ENCODE data around the gene FRK. TPM values are rescaled to one million over a fixed set of nuclear protein-coding genes. Genes with fewer than 3 reads are reported as not detected.
A peak's percentile ranks its signal among the peaks of the same experiment; 100 is the strongest.
"Not testable (repeated sequence)": the region's sequence is repeated elsewhere in the genome, so short reads cannot be mapped to it uniquely, and the experiment has no call there.

The FRK gene
- total RNA-seq, 2 donors from 2014 or later = 1.4 to 2.9 TPM

DNA sequence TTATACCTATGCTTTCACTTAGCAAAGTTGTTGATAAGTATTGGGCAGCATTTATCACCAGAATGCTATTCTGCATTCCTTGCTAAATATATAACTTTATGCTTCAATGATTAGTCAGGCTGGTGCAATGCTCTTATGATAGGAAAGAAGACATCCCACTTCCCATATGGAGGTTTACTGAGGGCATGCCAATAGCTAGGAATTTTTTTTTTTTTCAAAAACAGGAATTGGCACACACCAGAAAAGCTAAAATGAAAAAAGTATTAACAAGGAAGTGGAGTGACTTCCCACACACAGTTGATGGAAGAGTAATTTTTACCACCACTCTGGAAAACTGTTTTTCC is 90.8 kb downstream of the FRK start:
- TF ChIP-seq, protein P1, sequence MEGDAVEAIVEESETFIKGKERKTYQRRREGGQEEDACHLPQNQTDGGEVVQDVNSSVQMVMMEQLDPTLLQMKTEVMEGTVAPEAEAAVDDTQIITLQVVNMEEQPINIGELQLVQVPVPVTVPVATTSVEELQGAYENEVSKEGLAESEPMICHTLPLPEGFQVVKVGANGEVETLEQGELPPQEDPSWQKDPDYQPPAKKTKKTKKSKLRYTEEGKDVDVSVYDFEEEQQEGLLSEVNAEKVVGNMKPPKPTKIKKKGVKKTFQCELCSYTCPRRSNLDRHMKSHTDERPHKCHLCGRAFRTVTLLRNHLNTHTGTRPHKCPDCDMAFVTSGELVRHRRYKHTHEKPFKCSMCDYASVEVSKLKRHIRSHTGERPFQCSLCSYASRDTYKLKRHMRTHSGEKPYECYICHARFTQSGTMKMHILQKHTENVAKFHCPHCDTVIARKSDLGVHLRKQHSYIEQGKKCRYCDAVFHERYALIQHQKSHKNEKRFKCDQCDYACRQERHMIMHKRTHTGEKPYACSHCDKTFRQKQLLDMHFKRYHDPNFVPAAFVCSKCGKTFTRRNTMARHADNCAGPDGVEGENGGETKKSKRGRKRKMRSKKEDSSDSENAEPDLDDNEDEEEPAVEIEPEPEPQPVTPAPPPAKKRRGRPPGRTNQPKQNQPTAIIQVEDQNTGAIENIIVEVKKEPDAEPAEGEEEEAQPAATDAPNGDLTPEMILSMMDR (conservative IDR thresholded peaks at IDR 0.05) = no peak
- Mint-ChIP-seq H3K36me3 (ENCODE audit: low read depth) (peaks cover 2% of the 10 kb centered on the region), H3K27ac (no peak overlapping the region), H3K9me3 (peaks cover 3% of the 10 kb centered on the region), H3K27me3 (ENCODE audit: insufficient read depth) (no peaks in the 10 kb centered on the region), H3K4me1 (peaks cover 7% of the 10 kb centered on the region), H3K4me3 (no peak overlapping the region)
- H3K9me3 ChIP-seq (ENCODE audit: control insufficient read depth, low read length) = no peaks in the 10 kb centered on the region
- no peak overlapping the region for H3K27ac ChIP-seq (ENCODE audit: low read depth, low read length)
- H3K27me3 ChIP-seq (ENCODE audit: control insufficient read depth, insufficient read depth, low read length, poor library complexity, severe bottlenecking) = no peaks in the 10 kb centered on the region
- no peak overlapping the region for H3K9ac ChIP-seq (ENCODE audit: extremely low read depth, low read length, poor library complexity, severe bottlenecking)
- no peaks in the 10 kb centered on the region for H3K4me1 ChIP-seq (ENCODE audit: control insufficient read depth, insufficient read depth, low read length)
- DNase-seq = no peak
- H3K4me3 ChIP-seq (ENCODE audit: low read length) = no peak overlapping the region
- no peaks in the 10 kb centered on the region for H3K36me3 ChIP-seq (ENCODE audit: control insufficient read depth, insufficient read depth, low read length)

DNA sequence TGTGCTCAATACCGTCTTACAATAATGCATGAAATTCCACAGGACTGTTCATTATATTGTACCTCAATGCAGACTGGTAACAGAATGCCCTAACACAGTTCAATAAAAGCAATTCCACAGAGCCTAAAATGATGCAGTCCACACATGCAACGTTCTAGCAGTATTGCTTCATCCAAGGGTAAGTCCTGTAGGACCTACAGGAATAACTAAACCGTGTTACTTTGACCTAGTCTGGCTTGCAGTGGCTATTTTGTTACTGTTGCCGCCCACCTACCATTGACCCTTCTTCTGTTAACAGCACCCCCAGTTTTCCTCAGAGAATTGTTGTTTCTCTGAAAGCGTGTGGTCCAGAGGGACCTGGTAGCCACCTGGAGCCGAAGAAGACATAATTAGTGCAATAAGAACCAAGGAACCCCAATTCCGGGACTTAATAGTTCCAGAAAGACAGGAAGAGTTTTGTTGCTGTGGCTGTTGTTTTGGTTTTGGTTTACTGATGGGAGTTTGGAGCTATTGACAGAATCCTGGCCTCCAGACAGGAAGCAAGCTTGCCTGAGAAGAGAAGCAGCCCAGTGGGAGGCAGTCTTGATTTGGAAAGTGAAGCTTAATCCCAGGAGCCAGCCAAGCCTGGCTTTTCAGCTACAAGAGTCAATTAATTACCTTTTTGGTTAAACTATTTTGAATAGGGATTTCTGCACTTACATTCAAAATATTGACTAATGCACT is 91.3 kb downstream of the FRK start:
- Histone ChIP-seq H3K4me3 (ENCODE audit: low read length) (no peak overlapping the region), H3K4me1 (ENCODE audit: control insufficient read depth, insufficient read depth, low read length) (no peaks in the 10 kb centered on the region), H3K27ac (ENCODE audit: low read depth, low read length) (no peak overlapping the region), H3K9me3 (ENCODE audit: control insufficient read depth, low read length) (no peaks in the 10 kb centered on the region), H3K9ac (ENCODE audit: extremely low read depth, low read length, poor library complexity, severe bottlenecking) (no peak overlapping the region), H3K27me3 (ENCODE audit: control insufficient read depth, insufficient read depth, low read length, poor library complexity, severe bottlenecking) (no peaks in the 10 kb centered on the region), H3K36me3 (ENCODE audit: control insufficient read depth, insufficient read depth, low read length) (no peaks in the 10 kb centered on the region)
- Mint-ChIP-seq H3K9me3 (peaks cover 3% of the 10 kb centered on the region), H3K4me3 (no peak overlapping the region), H3K27me3 (ENCODE audit: insufficient read depth) (no peaks in the 10 kb centered on the region), H3K27ac (peak overlapping the region; percentile 60), H3K4me1 (peaks cover 7% of the 10 kb centered on the region), H3K36me3 (ENCODE audit: low read depth) (peaks cover 2% of the 10 kb centered on the region)
- TF ChIP-seq, protein P1 (conservative IDR thresholded peaks at IDR 0.05) = peak; percentile 23
- 90 to 93% methylated on average over 7 of the region's 7 CpGs for WGBS, 2 experiments (ENCODE audit: insufficient coverage in 1 of 2, insufficient read length in 1 of 2)
- peak; percentile 80 for DNase-seq

DNA sequence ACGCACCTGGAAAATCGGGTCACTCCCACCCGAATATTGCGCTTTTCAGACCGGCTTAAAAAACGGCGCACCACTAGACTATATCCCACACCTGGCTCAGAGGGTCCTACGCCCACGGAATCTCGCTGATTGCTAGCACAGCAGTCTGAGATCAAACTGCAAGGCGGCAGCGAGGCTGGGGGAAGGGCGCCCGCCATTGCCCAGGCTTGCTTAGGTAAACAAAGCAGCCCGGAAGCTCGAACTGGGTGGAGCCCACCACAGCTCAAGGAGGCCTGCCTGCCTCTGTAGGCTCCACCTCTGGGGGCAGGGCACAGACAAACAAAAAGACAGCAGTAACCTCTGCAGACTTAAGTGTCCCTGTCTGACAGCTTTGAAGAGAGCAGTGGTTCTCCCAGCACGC is 100.4 kb downstream of the FRK start:
- not testable (repeated sequence) for H3K27me3 ChIP-seq (ENCODE audit: control insufficient read depth, insufficient read depth, low read length, poor library complexity, severe bottlenecking); H3K36me3 ChIP-seq (ENCODE audit: control insufficient read depth, insufficient read depth, low read length); H3K27ac Mint-ChIP-seq; H3K4me1 ChIP-seq (ENCODE audit: control insufficient read depth, insufficient read depth, low read length); DNase-seq; H3K36me3 Mint-ChIP-seq (ENCODE audit: low read depth); H3K4me3 ChIP-seq (ENCODE audit: low read length); H3K9me3 ChIP-seq (ENCODE audit: control insufficient read depth, low read length); H3K27ac ChIP-seq (ENCODE audit: low read depth, low read length); H3K9ac ChIP-seq (ENCODE audit: extremely low read depth, low read length, poor library complexity, severe bottlenecking); H3K4me1 Mint-ChIP-seq; H3K27me3 Mint-ChIP-seq (ENCODE audit: insufficient read depth); H3K9me3 Mint-ChIP-seq
- H3K4me3 Mint-ChIP-seq = peak overlapping the region; percentile 29
- WGBS, 2 experiments (ENCODE audit: insufficient coverage in 1 of 2, insufficient read length in 1 of 2) = 89% methylated on average over 6 of the region's 17 CpGs; no CpG with 5 or more reads in 1 of the 2 experiments

DNA sequence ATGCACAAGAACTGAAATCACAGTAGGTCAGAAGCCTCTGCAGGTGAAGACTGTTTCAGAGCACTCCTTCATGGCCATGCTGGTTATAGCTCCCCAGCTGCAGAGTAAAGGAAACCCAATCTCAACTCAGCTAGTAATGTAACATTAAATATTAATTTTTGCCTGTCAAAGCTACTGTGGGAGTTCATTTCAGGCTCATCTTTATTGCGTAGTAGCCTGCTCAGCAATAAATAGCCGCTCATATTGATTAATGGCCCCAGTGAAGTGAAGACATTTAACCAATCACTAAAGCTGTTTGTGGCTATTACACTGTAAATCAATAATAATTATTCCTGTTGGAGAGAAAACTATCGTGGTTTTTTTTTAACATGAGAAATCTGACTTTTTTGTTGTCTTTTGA is 101.7 kb downstream of the FRK start:
- 94 to 100% methylated on average over 1 to 3 of the region's 3 CpGs for WGBS, 2 experiments (ENCODE audit: insufficient coverage in 1 of 2, insufficient read length in 1 of 2)
- no peaks in the 10 kb centered on the region for H3K4me1 ChIP-seq (ENCODE audit: control insufficient read depth, insufficient read depth, low read length)
- no peaks in the 10 kb centered on the region for H3K36me3 ChIP-seq (ENCODE audit: control insufficient read depth, insufficient read depth, low read length)
- no peak overlapping the region for H3K4me3 ChIP-seq (ENCODE audit: low read length)
- no peaks in the 10 kb centered on the region for H3K27me3 ChIP-seq (ENCODE audit: control insufficient read depth, insufficient read depth, low read length, poor library complexity, severe bottlenecking)
- Mint-ChIP-seq H3K27ac (no peak overlapping the region), H3K4me1 (no peaks in the 10 kb centered on the region), H3K4me3 (no peak overlapping the region), H3K9me3 (peaks cover 5% of the 10 kb centered on the region), H3K27me3 (ENCODE audit: insufficient read depth) (peaks cover 3% of the 10 kb centered on the region), H3K36me3 (ENCODE audit: low read depth) (peaks cover 4% of the 10 kb centered on the region)
- H3K27ac ChIP-seq (ENCODE audit: low read depth, low read length) = no peak overlapping the region
- DNase-seq = no peak
- no peaks in the 10 kb centered on the region for H3K9me3 ChIP-seq (ENCODE audit: control insufficient read depth, low read length)
- TF ChIP-seq, protein P1 (conservative IDR thresholded peaks at IDR 0.05) = no peak
- no peak overlapping the region for H3K9ac ChIP-seq (ENCODE audit: extremely low read depth, low read length, poor library complexity, severe bottlenecking)
